NCI-H82 (cell line): ENCODE data around the gene TMEM272.

ENCODE experiments used
- DNase-seq: peaks from one replicate; lab custom pipeline; 2025; lab: John Stamatoyannopoulos, UW

Gene TMEM272

DNA sequence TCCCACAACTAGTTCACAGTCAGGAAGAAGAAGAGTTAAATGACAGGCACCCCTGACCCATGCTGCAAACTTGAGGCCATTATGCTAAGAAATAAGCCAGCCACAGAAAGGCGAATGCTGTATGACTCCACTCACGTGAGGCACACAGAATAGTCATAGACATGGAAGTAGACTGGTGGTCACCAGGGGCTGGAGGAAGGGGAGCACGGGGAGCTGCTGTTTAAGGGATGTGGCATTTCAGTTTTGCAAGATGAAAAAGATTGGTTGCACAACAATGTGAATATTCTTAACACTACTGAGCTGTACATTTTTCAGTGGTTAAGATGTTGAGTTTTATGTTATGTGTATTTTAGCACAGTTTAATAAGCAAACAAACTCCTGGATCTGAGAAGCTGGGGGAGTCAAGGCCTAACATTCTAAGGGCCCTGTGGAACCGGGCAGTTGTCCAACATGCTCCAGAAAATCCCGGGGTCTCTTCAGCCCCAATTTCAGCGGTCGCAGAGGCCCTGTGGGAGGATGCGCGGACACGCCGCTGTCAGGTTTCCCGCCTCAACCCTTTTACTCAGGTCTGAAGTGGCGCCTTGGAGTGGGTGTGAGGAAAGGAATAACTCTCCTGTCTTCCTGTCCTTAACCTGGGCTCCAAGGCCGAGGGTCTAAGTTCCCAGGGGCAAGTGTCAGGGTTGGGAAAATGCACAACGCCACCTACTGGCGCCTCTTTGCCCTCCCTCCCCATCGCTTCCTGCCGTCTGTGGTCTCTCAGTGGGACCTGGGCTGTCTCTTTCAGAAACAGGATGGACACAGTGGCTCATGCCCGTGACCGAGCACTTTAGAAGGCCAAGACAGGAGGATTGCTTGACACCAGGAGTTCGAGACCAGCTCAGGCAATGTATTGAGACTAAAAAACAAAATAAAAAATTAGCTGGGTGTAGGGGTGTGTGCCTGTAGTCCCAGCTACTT, 4.4 kb upstream of the TMEM272 start:
- peak; percentile 83 for DNase-seq

DNA sequence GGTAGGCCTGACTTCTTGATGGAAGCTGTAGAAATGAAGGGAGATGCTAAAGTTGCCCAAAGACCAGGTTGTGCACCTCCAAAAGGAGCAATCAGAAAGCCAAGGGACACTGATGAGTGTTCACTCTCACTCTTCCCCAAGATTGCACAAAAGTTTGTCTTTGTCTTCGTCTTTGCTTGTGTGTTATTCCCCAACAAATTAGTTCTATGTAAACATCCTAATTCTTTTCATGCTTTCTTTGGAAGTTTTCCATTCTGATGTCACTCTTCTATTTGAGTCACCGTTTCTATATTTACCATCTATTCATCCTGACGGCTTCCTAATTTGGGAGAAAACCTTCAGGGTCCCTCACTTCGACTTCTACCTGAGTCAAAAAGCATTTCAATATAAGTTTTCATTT, 3.7 kb upstream of the TMEM272 start:
- DNase-seq = no peak

DNA sequence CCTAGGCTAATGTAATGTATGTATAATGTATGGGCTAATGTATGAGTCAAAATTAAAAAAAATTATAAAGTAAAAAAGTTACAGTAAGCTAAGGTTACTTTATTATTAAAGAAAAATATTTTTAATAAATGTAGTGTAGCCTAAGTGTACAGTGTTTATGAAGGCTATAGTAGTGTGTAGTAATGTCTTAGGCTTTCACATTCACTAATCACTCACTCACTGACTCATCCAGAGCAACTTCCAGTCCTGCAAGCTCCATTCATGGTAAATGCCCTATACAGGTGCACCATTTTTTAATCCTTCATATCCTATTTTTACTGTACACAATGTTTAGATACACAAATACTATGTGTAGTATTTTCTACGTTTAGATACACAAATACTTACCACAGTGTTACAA, 1.8 kb upstream of the TMEM272 start:
- DNase-seq = no peak

DNA sequence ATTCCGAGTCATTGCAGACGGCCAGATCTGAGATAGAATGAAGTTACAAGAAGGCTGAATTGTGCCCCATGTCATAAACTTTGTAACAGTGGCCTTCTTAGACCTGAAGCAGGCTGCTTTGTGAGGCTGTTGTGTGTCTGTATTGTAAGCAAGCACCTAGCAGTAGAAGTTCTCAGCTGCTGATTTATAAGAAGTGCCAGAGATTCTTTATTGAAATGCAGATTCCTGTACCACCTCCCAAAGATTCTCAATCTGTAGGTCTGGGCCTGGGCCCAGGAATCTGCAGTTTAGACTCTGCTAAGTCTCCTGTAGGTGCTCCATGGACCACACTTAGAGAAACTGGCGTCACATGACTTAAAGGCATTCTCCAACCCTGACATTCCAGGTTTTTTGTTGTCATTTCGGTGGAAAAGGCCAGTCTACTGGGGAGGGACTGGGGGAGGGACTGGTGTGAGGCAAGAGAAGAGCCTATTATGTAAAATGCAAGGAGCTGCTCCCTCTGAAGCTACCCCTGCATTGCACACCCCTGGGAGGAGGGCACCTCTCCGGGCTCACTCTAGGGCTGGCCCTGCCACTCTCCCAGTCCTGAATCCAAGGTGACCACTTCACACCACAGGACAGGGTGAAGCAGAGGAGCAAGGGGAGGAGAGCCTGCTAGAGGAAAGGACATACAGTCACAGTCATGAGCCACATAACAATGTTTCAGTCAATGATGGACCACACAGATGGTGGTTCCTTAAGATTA, 769 bp upstream of the TMEM272 start:
- DNase-seq = no peak

- no peak for DNase-seq
These were observed 1.4 kb downstream of the TMEM272 start for GRCh38 chr13:51843529-51843928.

DNA sequence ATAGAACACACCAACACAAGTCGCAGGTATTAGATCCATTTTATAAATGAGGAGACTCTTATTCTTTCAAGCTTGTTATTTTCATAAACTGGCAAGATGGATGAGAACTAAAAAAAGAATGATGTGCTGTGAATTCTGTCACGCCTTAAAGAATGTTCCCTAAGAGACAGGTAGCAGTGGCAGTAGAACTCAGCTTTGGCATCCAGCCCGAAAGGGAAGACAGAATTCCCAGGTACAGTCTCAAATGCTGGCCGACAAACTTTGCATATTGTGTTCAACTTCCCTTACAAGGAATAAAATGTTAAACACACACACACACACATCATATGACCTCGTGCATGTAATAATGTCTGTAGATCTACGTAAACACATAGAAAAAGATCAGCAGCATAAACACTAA, 3.2 kb downstream of the TMEM272 start:
- DNase-seq = no peak

DNA sequence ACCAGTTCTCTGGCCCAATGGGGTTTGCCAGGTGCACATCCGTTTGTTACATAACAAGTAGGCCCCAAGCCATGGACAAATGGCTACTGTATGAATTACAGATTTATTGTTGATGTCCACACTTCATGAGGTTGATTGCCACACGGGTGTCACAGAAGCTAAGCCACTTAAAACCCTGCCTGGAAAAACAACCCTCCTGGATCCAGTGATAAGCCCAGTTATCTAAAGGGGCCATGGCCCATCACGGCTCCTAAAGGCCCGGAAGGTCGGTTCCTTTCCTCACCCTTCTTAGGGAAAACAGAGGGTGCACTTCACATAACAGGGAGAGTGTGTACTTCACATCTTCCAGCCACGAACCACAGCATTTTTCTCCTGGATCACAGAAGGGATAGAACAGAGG, 4.1 kb downstream of the TMEM272 start:
- DNase-seq = no peak

DNA sequence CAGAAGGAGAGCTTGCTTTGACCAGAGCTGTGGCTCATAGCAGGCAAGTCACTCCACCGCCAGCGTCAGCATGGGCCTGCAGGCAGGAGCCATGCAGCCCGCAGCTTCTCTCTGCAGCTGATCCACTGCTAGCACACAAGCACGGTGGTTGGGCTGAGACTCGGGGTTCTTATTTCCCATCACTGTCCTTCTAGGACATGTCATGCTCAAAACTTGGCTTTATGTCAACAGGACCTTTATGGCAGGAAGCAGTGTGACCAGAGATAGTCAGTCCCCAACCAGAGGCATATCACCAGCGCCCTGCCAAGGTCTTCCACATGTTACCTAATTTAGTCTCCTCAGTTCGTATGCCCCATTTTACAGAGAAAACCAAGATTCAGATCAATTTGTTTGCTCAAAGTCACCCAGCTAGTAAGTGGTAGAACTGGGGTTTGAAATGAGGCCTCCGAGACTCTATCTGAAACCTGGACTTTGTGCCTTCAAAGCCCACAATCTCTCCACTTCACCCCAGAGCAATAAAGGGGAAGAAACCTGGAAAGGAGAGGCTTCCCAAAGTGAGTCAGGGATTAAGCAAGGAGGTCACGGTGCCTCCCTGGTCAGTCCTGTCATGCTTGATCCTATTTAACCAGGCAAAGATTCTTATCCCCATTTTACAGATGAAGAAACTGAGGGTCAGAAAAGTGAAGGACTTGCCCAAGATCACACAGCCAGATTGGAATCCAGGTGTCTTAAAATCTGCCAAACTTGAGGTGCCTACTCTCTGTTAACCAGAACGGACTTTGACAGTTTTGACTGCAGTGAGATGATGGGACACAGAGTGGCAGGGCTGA, 5.1 kb downstream of the TMEM272 start:
- no peak for DNase-seq

GRCh38 chr13:51838240-51838846, 6.6 kb downstream of the TMEM272 start:
- DNase-seq = no peak

DNA sequence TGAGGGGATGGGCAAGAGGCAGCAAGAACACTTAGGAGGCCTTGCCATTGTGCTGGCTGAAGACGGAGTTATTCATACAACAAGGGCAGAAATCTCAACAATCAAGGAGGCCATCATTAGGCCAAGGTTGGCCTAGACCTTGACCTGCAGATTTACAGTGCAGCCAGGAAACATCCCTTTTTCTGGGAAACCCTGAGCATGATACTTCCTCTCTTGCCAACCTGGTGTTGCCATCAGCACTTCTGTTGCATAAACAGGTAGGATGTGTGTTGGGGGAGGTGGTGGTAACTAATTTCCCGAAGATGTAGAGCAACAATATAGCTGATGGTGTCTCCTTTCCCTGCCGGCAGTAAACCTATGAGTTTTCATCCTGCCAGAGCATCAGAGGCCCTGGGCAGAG, 8.0 kb downstream of the TMEM272 start:
- no peak for DNase-seq

DNA sequence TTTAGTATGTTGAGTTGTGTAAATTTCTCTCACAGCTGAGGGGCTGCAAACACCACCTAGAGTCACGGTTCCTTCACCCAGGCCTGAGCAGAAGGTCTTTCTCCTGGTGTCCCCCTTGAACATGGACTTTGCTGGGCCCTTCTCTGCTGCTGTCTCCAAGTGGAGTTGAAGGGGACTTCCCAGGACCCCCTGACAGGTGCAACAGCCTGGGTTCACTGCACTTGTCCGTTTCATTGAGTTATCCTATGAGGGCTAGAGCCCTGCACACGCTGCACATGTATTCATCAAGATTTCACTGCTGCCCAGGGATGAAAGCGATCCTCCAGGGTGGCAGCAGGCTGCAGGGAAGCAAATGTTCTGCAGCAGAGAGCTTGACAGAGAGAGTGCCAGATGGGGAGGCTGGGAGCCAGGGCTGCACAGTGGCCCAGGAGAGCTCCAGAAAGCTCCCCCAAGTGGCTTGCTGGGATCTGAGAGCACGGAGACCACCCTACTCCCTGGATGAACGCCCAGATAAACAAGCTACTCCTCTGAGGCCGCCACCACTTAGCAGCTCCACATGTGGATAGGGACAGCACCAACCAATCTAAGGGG, 10.3 kb downstream of the TMEM272 start:
- DNase-seq = peak; percentile 63

DNA sequence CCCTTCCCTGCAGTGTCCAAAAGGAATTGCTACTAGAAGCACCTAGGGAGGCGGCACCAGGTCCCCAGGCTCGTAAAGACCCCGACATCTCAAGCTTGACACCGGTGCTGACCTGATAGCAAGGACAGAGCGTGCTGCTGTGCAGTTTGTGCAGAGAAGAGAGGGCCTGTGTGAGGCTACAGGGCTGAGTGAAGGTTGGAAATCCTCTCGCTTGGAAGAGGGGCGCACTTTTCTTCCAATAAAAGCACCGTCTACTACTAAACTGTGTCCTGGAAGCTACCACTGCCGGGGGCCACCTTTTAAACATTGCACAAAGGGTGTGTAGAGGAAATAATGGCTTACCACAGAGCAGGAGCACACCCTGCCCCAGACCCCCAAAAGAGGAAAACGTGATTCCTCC, 11.0 kb downstream of the TMEM272 start:
- no peak for DNase-seq

DNA sequence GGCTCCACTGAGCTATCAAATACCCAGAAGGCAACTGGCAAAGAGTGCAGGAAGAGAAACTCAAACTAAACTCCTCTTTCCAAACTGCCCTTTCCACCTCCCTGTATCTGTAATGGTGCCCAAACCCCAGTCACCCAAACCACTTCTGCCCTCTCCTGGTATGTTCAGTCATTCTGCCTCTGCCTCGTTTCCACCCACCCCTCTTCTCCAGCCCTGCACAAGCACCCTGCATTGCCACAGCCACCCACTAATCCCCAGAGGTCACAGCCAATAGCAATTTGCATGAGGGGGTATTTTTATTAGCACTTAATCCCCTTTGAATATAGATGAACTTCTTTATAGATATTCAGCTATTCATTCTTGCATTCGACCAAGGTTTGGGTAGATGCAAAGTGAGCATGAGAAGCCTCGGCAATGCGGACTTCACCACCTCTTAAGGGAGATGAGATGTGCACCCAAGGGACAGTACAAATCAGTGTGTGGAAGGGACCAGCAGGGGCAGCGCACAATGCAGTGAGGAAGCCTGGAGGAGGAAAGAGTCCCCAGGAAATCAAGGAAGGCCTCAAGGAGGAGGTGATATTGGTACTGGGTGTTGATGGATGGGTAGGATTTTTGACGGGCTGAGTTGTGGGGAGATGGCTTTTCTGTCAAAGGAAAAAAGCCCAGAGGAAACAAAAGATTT, 12.4 kb downstream of the TMEM272 start:
- DNase-seq = peak; percentile 71

- no peak for DNase-seq
These were observed 13.5 kb downstream of the TMEM272 start for GRCh38 chr13:51831519-51831918.

DNA sequence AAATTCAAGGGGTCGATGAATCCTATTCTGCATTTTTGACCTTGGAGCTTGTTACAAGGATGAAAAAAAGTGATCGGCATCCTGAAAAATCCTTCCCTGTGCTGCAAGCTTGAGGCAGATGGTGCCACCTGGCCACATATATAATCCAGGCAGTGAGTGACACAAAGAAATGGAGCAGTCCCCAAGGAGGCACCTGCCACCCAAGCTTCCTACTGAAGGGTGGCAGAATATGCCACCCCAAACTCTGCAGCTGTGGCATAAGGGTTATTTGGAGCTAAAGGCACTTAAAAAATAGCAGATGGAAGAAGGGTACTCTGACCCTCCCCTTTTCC, 15.4 kb downstream of the TMEM272 start:
- DNase-seq = peak; percentile 76

DNA sequence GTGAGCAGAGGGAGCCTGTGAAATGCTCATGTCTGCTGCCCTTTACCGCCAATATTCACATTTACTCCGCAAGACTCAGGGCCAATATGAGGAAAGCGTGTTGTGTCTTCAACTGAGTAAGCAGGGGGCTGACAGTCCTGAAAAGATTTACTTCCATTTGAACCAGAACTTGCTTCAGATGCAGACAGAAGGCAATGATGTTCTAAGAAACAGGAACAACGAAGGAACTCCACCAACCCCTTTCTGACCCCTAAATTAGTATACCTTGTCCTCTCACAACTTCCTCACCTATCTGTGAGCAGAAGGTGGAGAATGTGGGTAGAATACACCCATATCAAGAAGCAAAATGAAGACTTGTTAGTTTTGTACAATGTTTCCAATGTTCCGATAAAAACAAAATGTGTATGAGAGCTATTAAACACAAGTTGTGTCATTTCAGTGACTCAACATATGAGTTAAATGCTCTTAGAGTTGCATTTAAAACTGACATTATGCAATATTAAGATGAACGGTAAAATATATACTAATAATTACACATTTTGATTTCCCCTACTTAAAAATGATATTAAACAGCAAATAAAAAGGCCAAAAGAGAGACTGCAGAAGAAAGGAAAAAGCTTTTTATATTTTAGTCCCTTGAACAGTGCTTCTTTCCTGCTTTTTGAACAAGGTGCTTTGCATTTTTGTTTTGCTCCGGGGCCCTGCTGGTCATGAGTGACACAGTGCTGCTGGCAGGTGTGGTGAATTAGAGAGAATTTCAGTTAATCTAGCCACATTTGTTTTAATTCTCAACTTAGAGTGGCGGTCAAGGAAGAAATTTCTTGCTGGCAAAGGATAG, 16.0 kb downstream of the TMEM272 start:
- no peak for DNase-seq

DNA sequence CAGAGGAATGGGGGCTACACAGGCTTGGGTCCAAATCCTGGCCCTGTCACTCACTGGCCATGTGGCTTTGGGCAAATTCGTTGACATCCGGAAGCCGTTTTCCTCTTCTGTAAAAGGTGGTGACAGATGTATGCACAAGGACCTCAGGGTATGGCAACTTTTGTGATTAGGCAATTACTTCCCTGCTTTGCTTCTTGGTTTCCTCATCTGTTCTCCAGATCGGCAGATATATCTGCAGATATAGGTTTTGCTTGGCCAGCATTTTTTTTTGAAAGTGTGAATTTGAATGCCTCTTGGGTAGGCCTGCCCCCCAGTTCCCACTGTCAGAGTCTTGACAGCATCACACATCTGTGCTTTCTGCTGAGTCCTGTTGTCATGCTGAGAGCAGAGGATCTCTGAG, 17.7 kb downstream of the TMEM272 start:
- DNase-seq = no peak

DNA sequence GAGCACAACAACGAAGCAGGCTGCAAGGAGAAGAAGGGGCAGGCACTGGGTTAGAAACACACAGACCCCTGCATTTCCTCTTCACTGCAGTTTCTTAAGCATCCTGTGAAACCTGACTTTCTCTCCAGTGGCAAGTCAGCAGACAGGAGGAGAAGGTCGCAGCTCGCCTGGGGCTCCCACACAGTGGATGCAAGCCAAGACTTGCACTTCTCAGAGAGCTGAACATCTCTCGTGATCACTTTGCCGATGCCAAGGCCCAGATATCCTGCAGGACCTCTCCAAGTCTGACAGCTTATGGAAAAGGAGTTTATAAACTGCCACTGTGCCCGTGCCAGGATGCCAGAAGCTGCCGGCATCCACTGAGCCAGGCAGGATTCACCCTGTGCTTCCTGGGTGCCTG, 18.4 kb downstream of the TMEM272 start:
- DNase-seq = no peak

DNA sequence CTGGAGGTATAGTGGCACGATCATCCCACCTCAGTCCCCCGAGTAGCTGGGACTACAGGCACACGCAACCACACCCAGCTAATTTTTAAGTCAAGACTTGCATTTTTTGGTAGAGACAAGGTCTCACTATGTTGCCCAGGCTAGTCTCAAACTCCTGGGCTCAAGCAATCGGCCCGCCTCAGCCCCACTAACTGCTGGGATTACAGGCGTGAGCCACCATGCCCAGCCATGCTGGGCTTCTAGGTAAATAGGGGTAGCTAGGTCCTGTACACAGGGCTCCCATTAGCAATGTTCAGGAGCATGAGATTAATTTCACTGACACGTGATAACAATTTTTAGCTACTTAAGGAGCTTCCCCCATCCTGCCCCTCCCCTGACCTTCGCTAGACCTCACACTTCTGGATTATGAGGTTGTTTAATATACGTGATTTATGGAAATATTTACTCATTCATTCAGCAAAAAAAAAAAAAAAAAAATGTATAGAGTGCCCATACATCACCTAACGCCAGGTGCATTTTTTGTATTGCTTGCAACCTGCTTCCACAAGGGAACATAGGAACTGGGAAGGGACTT, 19.2 kb downstream of the TMEM272 start:
- DNase-seq = no peak

- no peak for DNase-seq
These were observed 19.8 kb downstream of the TMEM272 start for GRCh38 chr13:51825165-51825592.
